ENCODE data around the gene SCUBE1.

DNA sequence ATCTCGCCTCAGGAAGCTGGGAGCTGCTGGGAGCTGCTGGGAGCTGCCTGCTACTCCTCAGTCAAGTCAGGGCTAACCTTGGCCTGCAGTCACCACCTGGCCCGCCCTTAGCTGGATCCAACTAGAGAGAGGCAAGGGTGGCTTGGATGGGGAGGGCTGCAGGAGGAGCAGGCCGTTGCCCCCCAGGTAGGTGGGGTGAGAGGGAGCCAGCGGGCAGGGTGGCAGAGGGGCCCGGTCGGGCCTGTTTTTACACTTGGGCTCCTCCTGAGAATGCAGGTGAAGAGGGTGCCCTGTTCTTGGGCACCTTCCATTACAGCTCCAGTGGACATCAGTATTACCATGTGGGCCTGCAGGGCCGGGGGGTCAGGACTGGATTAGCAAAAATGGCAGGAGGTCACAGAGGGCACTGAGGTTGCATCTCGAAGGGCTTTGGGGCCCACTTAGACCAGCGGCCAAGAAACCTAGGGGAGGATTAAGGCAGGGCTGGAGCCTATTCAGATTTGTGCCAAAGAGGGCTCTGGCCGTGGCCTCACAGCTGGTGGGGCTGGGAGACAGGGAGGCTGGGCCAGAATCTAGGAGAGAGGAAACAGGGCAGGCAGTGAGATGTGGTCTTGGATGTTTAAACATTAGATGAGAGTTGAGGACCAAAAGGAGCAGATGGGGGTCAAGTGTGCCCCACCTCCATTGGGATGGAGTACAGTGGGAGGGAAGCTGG lies 95.5 kb downstream of the SCUBE1 start:
- TF ChIP-seq, protein P1, sequence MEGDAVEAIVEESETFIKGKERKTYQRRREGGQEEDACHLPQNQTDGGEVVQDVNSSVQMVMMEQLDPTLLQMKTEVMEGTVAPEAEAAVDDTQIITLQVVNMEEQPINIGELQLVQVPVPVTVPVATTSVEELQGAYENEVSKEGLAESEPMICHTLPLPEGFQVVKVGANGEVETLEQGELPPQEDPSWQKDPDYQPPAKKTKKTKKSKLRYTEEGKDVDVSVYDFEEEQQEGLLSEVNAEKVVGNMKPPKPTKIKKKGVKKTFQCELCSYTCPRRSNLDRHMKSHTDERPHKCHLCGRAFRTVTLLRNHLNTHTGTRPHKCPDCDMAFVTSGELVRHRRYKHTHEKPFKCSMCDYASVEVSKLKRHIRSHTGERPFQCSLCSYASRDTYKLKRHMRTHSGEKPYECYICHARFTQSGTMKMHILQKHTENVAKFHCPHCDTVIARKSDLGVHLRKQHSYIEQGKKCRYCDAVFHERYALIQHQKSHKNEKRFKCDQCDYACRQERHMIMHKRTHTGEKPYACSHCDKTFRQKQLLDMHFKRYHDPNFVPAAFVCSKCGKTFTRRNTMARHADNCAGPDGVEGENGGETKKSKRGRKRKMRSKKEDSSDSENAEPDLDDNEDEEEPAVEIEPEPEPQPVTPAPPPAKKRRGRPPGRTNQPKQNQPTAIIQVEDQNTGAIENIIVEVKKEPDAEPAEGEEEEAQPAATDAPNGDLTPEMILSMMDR (IDR thresholded peaks at IDR 0.05; ENCODE audit: poor library complexity): no peak
- no peak for TF ChIP-seq EZH2phosphoT487 (IDR thresholded peaks at IDR 0.05; ENCODE audit: low read depth, severe bottlenecking, unreplicated experiment)
- TF ChIP-seq EZH2 (IDR thresholded peaks at IDR 0.05; ENCODE audit: borderline replicate concordance): no peak
